Sigmoid colon (tissue), 7 donors: ENCODE results near the gene MPZL1. TPM values are rescaled to one million over a fixed set of nuclear protein-coding genes. Genes with fewer than 3 reads are reported as not detected.
A peak's percentile ranks its signal among the peaks of the same experiment; 100 is the strongest.

Experiments used
- DNase-seq: peaks from one replicate; pipeline ENCODE4 v3.0.0-alpha.2; 2019
- H3K27ac ChIP-seq, 4 donors: fragments of 200-600 bp; sonication (generic); one replicate each; pipeline ENCODE4 v1.5.1; 2016 to 2019; ENCODE audit warnings: mild to moderate bottlenecking in 1 of 4
- H3K27me3 ChIP-seq, 3 donors: fragments of 200-600 bp; sonication (generic); one replicate each; pipeline ENCODE4 v1.5.1; 2019; ENCODE audit warnings: mild to moderate bottlenecking in 1 of 3
- H3K36me3 ChIP-seq, 4 donors: fragments of 200-600 bp; sonication (generic); one replicate each; pipeline ENCODE4 v1.5.1; 2016 to 2019
- H3K4me1 ChIP-seq, 4 donors: fragments of 200-600 bp; sonication (generic); one replicate each; pipeline ENCODE4 v1.5.1; 2017 to 2019
- H3K4me3 ChIP-seq, 4 donors: fragments of 200-600 bp; sonication (generic); one replicate each; pipeline ENCODE4 v1.5.1; 2017 to 2019; ENCODE audit warnings: mild to moderate bottlenecking in 2 of 4, moderate library complexity in 1 of 4
- H3K9me3 ChIP-seq, 4 donors: fragments of 200-600 bp in 3 of 4; sonication (generic) in 3 of 4; one replicate each; pipeline versions ENCODE4 v1.5.1 to v1.6.1; 2013 to 2019
- CTCF ChIP-seq, 4 experiments: fragments of 450-650 bp in 3 of 4; fragments of 200-600 bp in 1 of 4; IDR thresholded peaks; one replicate each; pipeline ENCODE4 v1.5.1; 2016 to 2019; ENCODE audit warnings: antibody characterized with exemption in 4 of 4, mild to moderate bottlenecking in 3 of 4, moderate library complexity in 2 of 4
- EP300 ChIP-seq, 4 donors: sonication (generic); formaldehyde crosslinking; IDR thresholded peaks; one replicate each; pipeline ENCODE4 v1.6.1; 2017; ENCODE audit warnings: antibody characterized with exemption in 4 of 4
- POLR2A ChIP-seq, 2 donors: fragments of 450-650 bp; IDR thresholded peaks; one replicate each; pipeline ENCODE4 v1.6.1; 2016; ENCODE audit warnings: antibody characterized with exemption in 2 of 2, mild to moderate bottlenecking in 2 of 2, moderate library complexity in 2 of 2
- POLR2AphosphoS5 ChIP-seq, 4 donors: sonication (generic); formaldehyde crosslinking; IDR thresholded peaks; one replicate each; pipeline ENCODE4 v1.6.1; 2017; ENCODE audit warnings: antibody characterized with exemption in 4 of 4
- WGBS, 2 donors: extraction: QIAGEN DNeasy Blood & Tissue Kit; methylation state at CpG; one replicate each; pipeline ENCODE4 v1.1.7; 2013; 5-methylcytosine and 5-hydroxymethylcytosine counted together
- intact Hi-C: fragments of 100-400 bp; cut with DNase I; formaldehyde crosslinking; loops from one replicate; pipeline ENCODE4 v1.15.1; 2023
- polyA plus RNA-seq, 3 donors: library from polyadenylated mRNA; stranded (reverse); fragments of 200-250 nt; gene quantifications; one replicate each; pipeline ENCODE4 v1.2.3, GENCODE V29; 2013
- total RNA-seq, 4 donors: library from RNA; depleted of rRNA; stranded (reverse); fragments of >200 nt; gene quantifications; one replicate each; pipeline ENCODE4 v1.1.0, GENCODE V29; 2016
- donor health status: healthy with polysubstance abuse.
- donor health status: Bipolar disorder and iron deficiency.
- donor health status: healthy.

Gene MPZL1
- total and polyA plus RNA-seq, 7 donors = 8.8 to 69.5 (median 52.4) TPM

- Histone ChIP-seq H3K4me3 (no peak overlapping the region), H3K27me3 (no peaks in the 10 kb centered on the region), H3K36me3 (no peaks in the 10 kb centered on the region), H3K9me3 (no peaks in the 10 kb centered on the region), H3K27ac (peak overlapping the region in 2 of 4 donors; percentile 12 to 19), H3K4me1 (peaks cover 0 to 49% (median 36%) of the 10 kb centered on the region in 4 donors)
- TF ChIP-seq POLR2A (IDR thresholded peaks at IDR 0.05) (no peak), CTCF (IDR thresholded peaks at IDR 0.05) (no peak), EP300 (IDR thresholded peaks at IDR 0.05) (no peak), POLR2AphosphoS5 (IDR thresholded peaks at IDR 0.05) (no peak)
- DNase-seq = no peak
- 10 to 34% methylated on average over 1 of the region's 1 CpG for WGBS, 2 donors
- intact Hi-C loops = no loop called here
Measured at GRCh38 chr1:167726008-167726407, 4.2 kb downstream of the MPZL1 start.

DNA sequence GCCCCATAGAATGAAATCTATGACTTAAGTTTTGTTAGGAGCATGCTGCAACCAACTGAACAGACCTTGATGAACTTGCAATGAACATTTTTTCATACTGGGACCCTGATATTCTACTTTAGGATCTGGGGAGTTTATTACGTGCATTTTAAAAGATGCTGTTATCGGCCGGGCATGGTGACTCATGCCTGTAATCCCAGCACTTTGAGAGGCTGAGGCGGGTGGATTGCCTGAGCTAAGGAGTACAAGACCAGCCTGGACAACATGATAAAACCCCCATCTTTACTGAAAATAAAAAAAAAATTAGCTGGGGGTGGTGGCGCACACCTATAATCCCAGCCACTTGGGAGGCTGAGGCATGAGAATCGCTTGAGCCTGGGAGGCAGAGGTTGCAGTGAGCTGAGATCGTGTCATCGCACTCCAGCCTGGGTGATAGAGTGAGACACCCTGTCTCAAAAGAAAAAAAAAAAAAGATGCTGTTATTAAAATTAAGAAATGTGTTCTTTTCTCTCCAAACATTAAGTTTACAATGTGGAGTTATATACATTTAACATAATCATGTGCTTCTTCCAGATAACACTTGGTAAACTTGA is 7.1 kb downstream of the MPZL1 start:
- intact Hi-C loops = no loop called here

GRCh38 chr1:167734227-167734626 is 12.4 kb downstream of the MPZL1 start:
- WGBS, 2 donors = 97% methylated on average over 4 of the region's 4 CpGs
- H3K4me1 ChIP-seq = peaks cover 0 to 16% (median 5%) of the 10 kb centered on the region in 4 donors
- no peaks in the 10 kb centered on the region for H3K36me3 ChIP-seq
- intact Hi-C loops = no loop called here
- H3K9me3 ChIP-seq = no peaks in the 10 kb centered on the region
- H3K27me3 ChIP-seq = no peaks in the 10 kb centered on the region
- no peak for TF ChIP-seq POLR2AphosphoS5 (IDR thresholded peaks at IDR 0.05)
- no peak for TF ChIP-seq EP300 (IDR thresholded peaks at IDR 0.05)
- TF ChIP-seq POLR2A (IDR thresholded peaks at IDR 0.05) = no peak
- no peak for TF ChIP-seq CTCF (IDR thresholded peaks at IDR 0.05)
- no peak overlapping the region for H3K4me3 ChIP-seq
- DNase-seq = no peak
- no peak overlapping the region for H3K27ac ChIP-seq

More for the DNA sequence above, 7.1 kb downstream of the MPZL1 start:
- Histone ChIP-seq H3K27me3 (no peaks in the 10 kb centered on the region), H3K27ac (no peak overlapping the region), H3K9me3 (no peaks in the 10 kb centered on the region), H3K4me1 (peaks cover 0 to 31% (median 22%) of the 10 kb centered on the region in 4 donors), H3K4me3 (no peak overlapping the region), H3K36me3 (no peaks in the 10 kb centered on the region)
- TF ChIP-seq CTCF (IDR thresholded peaks at IDR 0.05) (no peak), POLR2A (IDR thresholded peaks at IDR 0.05) (no peak), POLR2AphosphoS5 (IDR thresholded peaks at IDR 0.05) (no peak), EP300 (IDR thresholded peaks at IDR 0.05) (no peak)
- WGBS, 2 donors = 80 to 90% methylated on average over 8 of the region's 8 CpGs
- DNase-seq = no peak

DNA sequence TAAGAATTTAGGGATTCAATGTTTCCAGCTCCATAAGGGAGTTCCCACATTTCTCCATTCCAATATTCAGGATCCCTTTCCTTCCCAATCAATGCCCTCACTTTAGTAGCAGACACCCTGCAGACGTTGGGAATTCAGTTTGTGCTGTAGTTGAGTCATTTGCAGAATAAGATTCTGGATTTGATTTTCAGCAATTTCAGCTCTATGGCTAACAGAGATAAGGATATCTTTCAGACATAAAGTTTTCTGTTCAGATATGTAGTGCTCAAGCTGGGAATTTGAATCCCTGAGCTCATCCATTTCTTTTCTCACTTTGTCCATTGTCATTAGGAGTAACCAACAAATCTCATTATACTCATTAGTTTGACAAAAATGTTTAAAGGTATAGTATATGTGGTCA is 13.1 kb downstream of the MPZL1 start:
- intact Hi-C loops = no loop called here
- H3K27me3 ChIP-seq = no peaks in the 10 kb centered on the region
- TF ChIP-seq EP300 (IDR thresholded peaks at IDR 0.05) (no peak), POLR2A (IDR thresholded peaks at IDR 0.05) (no peak), CTCF (IDR thresholded peaks at IDR 0.05) (no peak), POLR2AphosphoS5 (IDR thresholded peaks at IDR 0.05) (no peak)
- H3K36me3 ChIP-seq = no peaks in the 10 kb centered on the region
- no peak overlapping the region for H3K4me3 ChIP-seq
- H3K27ac ChIP-seq = no peak overlapping the region
- DNase-seq = no peak
- H3K4me1 ChIP-seq = peaks cover 0 to 22% (median 11%) of the 10 kb centered on the region in 4 donors
- 74 to 87% methylated on average over 1 of the region's 1 CpG for WGBS, 2 donors
- no peaks in the 10 kb centered on the region for H3K9me3 ChIP-seq

DNA sequence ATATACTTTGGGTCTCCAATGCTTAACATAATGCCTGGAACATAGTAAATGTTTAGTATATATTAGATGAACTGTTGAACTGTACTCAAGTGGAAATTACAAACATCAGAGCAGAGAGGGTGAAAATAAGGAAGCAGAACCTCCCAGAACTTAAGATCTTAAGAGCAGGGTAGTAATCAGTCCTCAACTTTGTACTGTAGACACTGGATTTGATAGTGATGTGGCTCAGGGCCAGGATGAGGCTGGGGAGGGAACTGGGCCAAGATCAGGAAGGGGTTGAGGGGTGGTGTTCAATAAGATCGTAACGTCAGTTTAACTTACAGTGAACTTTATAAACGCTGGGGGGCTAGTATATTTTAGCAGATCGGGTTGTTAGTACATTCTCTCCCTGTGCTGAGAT is 15.4 kb downstream of the MPZL1 start:
- Histone ChIP-seq H3K4me3 (no peak overlapping the region), H3K27ac (no peak overlapping the region), H3K9me3 (no peaks in the 10 kb centered on the region), H3K27me3 (no peaks in the 10 kb centered on the region), H3K4me1 (peaks cover 0 to 27% (median 17%) of the 10 kb centered on the region in 4 donors), H3K36me3 (no peaks in the 10 kb centered on the region)
- WGBS, 2 donors = 12 to 58% methylated on average over 4 of the region's 4 CpGs
- intact Hi-C loops = no loop called here
- no peak for DNase-seq
- no peak for TF ChIP-seq POLR2A (IDR thresholded peaks at IDR 0.05)
- TF ChIP-seq EP300 (IDR thresholded peaks at IDR 0.05) = no peak
- no peak for TF ChIP-seq POLR2AphosphoS5 (IDR thresholded peaks at IDR 0.05)
- TF ChIP-seq CTCF (IDR thresholded peaks at IDR 0.05) = no peak
